ENCODE results near the gene SLC49A3.

SLC49A3 gene

DNA sequence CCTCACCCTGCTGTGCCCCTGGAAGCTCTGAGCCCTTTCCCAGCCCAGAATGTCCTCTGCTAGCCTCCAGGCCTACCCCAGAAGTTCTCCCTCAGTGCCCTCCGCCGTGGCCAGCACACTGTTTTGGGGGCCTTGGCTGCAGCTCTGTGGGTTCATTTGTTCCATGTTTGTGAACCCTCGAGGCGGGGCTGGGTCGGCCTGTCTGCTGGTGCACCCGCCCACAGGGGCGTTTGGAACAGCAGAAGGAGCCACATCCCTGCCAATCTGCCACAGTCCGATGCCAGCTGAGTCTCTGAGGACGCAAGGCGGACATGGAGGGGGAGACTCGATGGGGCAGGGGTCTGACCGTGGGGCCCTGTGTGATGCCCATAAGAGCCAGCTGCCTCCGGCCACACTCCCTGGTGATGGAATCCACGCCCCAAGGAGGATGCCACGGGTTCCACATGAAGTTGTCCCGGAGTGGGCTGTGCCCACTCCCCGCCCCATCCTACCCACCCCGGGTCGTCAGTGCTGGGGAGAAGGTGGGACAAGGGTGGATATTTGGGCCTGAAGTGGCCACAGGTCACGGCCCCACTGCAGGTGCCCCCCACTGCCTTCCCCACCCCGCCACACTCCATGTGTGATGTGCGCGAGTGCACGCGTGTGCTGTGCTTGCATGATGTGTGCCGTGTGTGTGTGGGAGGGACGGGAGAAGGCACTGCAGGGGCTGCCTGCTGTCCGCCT lies 22.0 kb downstream of the SLC49A3 start:
- DNase-seq (ENCODE audit: low spot score) = no peak

DNA sequence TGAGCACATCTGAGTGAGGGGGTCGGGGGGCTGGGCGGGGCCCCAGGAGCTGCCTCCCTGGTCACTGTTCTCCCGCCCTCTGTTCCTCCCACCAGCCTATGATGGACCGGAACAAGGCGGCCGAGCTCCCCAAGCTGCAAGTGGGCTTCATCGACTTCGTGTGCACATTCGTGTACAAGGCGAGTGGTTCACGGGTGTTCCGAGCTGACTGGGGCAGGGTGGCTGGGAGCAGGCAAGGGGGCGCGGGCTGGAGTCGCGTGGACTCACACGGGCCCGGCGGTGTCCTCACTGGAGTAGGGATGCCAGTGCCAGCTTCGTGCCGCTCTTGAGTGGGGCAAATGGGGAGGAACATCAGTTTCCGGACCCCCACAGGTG lies 22.5 kb downstream of the SLC49A3 start:
- DNase-seq (ENCODE audit: low spot score) = no peak

DNA sequence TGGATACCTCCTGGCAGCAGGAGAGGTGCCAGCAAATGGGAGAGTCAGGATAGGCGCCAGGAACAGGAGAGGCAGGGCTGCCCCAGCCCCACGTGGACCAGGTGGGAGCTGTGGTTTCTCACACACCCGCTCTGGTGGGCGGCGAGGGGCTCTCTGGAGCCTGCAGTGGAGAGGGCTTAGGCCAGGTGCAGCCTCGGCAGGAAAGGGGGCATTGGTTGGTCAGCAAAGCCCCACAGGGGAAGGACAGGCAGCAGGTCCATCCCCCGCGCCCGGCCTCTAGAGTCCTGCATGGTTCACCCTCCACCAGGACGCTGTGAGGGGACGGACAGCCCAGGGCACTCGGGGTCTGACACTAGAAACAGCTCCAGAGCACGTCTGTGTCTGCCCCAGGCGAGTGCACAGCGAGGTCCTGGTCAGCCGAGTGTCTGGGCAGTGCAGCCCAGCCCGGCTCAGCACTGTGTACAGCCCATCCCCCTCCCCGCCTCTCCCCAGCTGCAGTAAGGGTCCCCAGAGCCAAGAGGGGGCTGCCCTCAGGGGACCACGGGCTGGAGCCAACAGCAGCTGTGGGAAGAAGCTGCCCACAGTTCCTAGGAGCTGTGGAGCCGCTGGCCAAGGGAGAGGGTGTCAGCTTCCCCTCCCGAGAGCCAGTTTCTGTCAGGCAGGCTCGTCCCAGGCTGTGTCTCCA lies 23.1 kb downstream of the SLC49A3 start:
- DNase-seq (ENCODE audit: low spot score) = no peak

DNA sequence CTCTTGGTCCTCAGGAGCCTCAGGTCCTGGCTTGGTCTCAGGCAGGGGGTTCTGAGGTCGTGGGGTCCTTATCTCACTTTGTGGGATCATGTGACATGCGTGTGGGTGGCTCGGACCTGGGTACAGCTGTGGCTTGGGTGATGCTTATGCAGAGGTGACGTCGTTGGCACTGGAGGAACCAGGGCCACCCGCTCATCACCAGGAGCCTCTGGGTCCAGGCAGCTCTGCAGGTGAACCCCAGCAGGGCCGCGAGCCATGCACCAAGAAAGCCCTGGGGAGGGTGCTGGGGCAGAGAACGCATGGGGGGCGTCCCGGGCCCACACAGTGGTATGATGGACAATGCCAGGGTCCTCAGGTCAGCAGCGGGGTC lies 23.6 kb downstream of the SLC49A3 start:
- no peak for DNase-seq (ENCODE audit: low spot score)

DNA sequence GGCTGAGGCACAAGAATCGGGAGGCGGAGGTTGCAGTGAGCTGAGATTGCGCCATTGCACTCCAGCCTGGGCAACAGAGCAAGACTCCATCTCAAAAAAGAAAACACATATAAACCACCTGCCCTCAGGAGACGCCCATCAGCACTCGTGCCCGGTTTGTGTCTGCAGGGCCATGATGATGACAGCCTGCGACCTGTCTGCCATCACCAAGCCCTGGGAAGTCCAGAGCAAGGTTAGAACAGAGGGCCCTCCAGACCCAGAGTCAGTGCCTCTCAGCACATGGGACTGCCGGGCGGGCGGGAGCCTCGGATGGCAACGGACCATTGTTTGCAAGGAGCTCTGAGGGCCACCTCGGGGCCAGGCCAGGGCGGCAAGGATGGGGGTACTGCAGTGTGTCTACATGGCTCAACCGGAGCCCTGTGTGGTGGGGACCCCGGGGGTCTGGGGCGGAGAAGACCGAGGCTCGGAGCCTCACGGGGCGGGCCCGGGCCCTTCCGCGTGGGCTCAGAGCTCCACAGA lies 24.2 kb downstream of the SLC49A3 start:
- no peak for DNase-seq (ENCODE audit: low spot score)

DNA sequence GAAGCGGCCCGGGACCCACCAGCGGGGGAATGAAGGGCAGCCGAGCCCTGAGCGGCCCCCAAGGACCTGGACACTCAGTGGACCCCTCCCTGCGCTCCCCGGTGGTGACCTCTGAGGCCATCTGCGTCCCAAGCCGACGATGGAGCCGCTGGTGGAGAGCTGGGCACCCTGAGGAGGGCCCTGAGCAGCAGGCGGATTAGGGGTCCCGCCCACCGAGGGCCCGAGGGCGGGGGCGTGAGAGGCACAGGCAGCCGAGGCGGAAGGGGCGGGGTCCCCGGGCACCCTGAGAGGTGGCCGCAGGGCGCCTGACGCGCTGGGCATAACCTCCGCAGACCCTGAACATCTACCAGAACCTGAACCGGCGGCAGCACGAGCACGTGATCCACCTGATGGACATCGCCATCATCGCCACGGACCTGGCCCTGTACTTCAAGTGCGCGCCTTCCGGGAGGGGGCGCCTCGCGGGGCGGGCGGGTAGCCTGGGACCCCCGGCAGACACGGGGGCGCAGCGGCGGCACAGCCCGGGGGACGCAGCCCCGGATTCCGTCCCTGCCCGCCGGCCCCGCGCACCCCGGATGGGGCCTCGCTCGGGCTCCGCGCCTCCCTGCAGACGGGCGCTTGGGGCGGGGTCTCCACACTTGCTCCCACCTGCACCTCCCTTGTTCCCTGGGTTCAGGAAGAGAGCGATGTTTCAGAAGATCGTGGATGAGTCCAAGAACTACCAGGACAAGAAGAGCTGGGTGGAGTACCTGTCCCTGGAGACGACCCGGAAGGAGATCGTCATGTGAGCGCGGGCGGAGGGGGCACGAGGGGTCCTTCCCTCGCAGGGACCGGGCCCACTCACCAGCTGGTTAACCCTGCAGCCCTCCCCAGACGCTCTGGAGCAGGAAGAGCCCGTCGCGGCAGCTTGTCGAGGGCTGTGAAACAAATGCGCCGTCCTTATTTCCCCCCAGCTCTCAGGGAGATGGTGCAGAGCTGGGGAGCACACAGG lies 25.2 kb downstream of the SLC49A3 start:
- DNase-seq (ENCODE audit: low spot score) = no peak

DNA sequence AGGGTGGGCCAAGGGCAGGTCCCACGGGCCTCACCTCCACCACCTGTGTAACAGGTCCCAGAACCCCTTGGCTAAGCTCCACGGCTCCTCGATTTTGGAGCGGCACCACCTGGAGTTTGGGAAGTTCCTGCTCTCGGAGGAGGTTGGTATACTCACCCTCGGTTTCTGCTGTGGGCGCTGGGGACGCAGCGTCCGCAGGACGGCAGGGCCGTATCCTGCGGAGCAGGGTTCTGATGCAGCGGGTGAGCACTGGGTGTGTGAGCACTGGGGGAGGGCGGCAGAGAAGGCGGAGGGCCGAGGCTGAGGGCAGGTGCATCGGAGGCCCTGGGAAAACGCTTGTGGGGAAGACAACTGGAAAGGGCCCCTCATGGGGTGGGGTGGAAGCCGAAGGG lies 25.9 kb downstream of the SLC49A3 start:
- DNase-seq (ENCODE audit: low spot score) = no peak

DNA sequence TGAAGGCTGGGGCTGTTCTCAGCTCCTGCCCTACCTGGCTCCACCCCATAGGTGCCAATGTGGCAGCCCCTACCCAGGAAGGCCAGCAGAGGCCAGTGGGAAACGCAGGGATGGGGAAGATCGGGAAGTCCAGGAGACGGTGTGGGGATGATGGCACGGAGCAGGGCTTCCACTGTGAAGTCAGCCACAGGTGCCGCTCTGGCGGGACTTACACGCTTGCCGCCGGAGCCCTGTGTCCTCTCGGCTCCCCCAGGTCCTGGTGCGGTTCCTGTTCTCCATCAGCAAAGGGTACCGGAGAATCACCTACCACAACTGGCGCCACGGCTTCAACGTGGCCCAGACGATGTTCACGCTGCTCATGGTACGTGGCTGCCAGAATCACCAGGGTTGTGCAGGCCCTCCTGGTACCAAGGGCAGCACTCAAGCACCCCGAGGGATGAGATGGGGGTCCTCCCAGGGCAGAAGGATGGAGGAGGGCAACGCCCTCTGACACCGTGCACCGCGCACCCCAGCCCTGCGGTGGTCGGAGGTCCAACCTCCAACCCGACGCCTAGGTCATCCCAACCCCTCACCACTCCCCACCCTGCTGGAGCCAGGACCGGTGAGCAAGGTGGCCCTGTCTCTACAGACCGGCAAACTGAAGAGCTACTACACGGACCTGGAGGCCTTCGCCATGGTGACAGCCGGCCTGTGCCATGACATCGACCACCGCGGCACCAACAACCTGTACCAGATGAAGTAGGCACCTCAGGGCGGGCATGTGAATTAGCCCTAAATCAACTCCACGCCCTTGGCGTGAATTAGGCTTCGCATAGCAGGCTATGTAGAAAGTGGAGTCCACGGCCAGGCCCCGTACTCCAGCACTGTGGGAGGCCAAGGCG lies 26.8 kb downstream of the SLC49A3 start:
- DNase-seq (ENCODE audit: low spot score) = no peak

DNA sequence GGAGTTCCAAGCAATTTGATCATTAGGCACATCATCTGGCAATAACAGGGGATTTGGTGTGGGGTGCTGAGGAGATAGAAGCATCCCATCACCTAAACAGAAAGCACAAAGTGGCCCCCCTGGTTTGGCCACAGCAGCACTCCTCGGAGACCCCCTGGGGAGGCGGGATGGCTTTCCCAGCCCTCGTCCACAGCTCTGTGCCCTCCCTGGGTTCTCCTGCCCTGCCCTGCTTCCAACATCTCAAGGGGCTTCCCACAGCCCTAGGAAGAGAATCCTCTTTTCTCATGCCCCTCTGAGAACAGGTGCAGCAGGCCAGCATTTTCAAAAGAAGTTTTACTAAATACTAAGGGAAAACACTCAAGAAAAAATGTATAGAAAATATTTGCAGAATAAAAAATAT lies 27.7 kb downstream of the SLC49A3 start:
- DNase-seq (ENCODE audit: low spot score) = no peak

DNA sequence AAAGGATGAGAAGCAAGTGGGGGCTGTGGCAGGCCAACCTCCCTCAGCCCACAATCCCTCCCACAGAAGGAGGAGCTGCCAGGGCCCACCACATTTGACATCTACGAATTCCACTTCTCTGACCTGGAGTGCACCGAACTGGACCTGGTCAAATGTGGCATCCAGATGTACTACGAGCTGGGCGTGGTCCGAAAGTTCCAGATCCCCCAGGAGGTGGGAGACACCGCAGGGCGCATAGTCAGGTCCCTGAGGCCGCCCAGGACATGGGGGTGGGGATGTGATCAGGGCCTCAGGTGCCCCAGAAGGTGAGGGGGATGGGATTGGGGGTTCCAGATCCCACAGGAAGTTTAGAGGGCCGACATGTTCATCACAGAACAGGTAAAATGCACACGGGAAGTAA lies 28.6 kb downstream of the SLC49A3 start:
- DNase-seq (ENCODE audit: low spot score) = no peak

DNA sequence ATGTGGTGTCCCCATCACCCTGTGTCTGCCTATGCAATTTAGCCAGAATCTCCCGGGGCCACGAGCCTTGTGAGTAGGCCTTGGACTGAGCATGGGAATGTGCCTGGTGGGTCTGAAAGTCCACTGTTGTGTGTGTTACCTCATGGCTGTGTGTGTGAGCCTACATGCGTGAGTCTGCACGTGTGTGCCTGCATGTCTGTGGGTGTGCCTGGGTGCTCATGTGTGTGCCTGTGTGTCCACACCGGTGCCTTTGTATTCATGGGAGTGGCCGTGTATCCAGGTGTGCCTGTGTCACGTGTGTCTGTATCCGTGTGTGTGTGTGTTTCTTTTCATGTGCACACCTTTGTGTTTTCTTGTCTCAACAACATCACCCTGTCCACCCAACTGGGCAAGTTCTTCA lies 29.1 kb downstream of the SLC49A3 start:
- no peak for DNase-seq (ENCODE audit: low spot score)

DNA sequence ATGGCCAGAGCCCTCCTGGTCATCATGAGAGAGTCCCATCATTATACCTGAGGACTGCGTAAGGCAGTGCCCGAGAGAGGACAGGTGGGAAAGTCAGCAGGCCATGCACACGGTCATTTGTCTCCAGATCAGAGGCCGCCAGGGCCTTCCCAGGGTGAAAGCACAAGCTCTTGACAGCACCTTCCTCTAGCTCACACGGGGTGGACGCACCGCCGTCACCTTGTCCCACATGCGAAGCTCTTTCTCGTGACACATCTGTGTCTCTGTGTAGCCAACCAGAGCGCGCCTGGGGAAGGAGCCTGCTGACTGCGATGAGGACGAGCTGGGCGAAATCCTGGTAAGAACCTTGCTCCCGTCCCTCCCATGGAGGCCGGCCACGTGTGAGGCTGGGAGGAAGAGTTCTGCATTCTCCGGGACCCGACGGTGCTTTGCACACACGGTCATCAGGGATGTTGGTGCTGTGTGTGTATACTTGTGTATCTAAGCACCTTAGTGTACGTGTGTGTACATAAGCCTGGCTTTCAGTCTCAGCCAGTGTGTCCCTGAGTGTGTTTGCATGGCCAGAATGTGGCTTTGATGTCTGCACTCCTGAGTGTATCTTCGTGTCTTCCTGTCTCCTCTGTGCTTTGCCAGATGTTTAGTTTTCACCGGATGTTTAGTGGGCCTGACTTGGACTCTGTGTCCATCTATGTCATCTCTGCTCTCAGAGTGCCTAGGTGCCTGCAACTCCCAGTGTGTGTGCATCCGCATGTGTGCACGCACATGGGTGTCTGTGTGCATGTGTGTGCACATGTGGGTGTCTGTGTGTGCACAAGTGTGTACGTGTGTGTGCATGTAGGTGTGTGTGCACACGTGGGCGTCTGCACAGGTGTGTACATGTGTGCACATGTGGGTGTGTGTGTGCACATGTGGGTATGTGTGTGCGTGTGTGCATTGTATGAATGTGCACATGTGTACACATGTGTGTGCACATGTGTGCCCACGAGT lies 30.0 kb downstream of the SLC49A3 start:
- no peak for DNase-seq (ENCODE audit: low spot score)

DNA sequence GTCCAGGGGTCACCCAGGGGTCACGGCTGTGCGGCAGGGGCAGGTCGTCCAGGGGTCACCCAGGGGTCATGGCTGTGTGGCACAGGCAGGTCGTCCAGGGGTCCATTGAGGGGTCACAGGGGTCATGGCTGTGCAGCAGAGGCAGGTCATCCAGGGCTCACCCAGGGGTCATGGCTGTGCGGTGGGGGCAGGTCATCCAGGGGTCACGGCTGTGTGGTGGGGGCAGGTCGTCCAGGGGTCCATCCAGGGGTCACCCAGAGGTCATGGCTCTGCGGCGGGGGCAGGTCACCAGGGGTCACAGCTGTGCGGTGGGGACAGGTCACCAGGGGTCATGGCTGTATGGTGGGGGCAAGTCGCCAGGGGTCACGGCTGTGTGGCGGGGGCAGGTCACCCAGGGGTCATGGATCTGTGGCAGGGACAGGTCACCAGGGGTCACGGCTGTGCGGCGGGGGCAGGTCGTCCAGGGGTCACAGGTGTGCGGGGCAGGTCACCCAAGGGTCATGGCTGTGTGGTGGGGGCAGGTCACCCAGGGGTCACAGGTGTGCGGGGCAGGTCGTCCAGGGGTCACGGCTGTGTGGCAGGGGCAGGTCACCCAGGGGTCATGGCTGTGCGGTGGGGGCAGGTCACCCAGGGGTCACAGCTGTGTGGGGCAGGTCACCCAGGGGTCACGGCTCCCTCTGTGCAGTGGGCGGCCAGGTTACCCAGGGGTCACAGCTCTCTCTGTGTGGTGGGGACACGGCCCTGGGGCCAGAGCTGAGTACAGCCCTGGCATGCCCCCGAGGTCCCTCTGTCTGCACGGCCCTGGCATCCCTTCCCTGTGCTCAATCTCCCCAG lies 30.9 kb downstream of the SLC49A3 start:
- DNase-seq (ENCODE audit: low spot score) = no peak

DNA sequence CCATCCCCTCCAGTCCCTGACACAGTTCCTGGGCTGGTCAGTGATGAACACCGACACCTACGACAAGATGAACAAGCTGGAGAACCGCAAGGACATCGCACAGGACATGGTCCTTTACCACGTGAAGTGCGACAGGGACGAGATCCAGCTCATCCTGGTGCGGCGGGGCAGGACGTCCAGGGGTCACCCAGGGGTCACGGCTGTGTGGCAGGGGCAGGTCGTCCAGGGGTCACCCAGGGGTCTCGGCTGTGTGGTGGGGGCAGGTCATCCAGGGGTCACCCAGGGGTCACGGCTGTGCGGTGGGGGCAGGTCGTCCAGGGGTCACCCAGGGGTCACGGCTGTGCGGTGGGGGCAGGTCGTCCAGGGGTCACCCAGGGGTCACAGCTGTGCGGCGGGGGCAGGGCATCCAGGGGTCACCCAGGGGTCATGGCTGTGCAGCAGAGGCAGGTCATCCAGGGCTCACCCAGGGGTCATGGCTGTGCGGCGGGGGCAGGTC lies 31.6 kb downstream of the SLC49A3 start:
- no peak for DNase-seq (ENCODE audit: low spot score)

DNA sequence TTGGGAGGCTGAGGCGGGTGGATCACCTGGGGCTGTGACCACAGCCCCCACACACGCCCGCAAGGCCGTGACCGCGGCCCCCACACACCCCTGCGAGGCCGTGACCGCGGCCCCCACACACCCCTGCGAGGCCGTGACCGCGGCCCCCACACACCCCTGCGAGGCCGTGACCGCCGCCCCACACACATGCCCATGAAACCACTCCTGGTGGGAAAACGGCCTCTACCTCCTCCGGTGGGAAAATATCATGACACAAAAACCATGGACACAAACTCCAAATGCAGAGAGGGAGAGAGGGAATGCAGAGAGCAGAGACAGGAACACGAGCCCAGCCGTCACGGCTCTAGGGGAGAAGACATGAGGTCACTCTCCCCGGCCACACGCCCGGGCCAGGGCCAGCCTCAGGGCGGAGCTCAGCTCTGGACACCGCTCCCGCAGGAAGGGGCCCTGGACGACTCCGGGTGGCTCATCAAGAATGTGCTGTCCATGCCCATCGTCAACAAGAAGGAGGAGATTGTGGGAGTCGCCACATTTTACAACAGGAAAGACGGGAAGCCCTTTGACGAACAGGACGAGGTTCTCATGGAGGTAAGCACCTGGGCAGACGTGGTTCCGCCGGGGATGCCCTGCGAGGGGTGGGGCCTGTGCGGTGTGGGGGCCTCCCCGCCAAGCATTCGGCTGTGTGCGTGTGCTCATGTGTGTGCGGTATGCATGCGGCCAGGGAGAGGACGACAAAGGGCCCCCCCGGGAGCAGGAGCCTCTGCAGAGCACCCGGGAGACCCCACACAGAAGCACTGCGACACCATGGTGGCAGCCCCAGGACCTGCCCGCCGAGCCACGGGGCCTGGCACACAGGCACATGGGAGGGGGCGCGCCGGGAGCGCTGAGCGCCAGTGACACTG lies 32.3 kb downstream of the SLC49A3 start:
- DNase-seq (ENCODE audit: low spot score) = no peak

DNA sequence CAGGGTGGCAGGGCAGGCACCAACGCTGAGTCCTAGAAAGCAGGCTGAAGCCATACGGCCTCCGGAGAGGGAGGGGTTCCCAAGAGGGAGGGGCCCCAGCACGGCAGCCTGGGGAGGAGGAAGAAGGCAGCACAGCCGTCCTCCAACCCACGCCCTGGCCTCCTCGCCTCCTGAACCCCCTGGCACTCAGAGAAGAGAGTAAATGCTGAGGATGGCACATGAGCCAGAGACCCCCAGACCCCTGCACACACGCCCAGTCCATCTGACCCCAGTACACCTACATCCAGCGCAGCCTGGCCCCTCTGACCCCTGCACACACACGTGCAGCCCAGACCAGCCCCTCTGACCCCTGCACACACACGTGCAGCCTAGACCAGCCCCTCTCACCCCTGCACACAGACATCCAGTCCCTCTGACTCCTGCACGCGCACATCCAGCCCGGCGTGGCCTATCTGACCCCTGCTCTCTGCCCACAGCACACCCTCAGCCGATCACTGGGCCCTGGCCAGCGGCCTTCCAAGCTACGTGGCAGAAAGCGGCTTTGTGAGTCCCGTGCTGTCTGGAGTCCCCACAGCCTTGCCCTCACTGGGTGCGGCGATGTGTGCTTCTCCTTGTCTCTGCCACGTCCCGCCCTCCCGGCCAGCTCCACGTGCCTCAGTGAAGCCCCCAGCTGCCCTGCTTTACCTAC lies 33.3 kb downstream of the SLC49A3 start:
- no peak for DNase-seq (ENCODE audit: low spot score)

DNA sequence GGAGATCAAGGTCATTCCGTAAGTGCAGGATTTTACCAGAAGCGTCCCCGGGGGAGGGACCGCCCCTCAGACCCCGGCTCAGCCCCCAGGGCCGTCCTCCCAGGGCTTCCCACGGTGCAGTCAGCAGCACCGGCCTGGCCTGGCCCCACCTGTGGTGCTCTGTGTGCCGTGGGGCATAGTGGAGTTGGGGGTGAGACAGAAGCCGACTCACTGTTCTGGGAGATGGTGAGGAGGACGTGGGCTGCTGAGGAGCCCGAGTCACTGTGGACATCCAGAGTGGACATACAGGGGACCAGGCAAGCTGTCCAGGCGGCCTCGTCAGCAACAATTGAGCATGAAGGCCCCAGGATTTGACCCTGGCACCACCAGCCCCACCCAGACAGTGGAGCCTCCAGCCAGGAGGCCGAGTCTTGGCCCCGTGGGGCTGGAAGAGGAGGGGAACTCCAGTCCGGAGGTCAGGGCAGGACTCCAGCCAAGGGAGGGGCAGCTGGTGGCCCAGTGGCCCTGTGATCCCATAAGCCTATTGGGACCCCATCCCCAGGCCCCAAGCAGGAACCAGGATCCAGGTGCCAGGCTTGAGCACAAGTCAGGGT lies 34.0 kb downstream of the SLC49A3 start:
- no peak for DNase-seq (ENCODE audit: low spot score)

Measured in RKO (cell line).